ENCODE data around the gene PTGER1. TPM values are rescaled to one million over a fixed set of nuclear protein-coding genes. Genes with fewer than 3 reads are reported as not detected.
"Not testable (repeated sequence)": the region's sequence is repeated elsewhere in the genome, so short reads cannot be mapped to it uniquely, and the experiment has no call there.

PTGER1 gene
- total and polyA plus RNA-seq, 9 of the 15 experiments (the other 6 are each of a cell fraction or from before 2014, with no cell fraction given): 0.06 to 0.36 (median 0.31) TPM; not detected in 5

DNA sequence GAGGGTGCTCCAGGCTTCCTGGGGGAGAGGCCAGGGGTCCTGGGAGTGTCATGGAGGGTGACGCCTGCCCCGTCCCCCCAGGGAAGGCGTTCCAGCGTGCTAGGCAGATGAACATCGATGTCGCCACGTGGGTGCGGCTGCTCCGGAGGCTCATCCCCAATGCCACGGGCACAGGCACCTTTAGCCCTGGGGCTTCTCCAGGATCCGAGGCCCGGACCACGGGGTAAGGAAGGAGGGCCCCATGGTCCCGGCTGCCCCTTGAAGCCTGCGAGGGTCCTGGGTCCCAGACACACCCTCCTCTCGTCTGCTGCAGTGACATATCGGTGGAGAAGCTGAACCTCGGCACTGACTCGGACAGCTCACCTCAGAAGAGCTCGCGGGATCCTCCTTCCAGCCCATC, 11.4 kb downstream of the PTGER1 start:
- in situ Hi-C loops (cut with MboI): no loop called here
- BruUV-seq (replicated peaks): no TSS peak

DNA sequence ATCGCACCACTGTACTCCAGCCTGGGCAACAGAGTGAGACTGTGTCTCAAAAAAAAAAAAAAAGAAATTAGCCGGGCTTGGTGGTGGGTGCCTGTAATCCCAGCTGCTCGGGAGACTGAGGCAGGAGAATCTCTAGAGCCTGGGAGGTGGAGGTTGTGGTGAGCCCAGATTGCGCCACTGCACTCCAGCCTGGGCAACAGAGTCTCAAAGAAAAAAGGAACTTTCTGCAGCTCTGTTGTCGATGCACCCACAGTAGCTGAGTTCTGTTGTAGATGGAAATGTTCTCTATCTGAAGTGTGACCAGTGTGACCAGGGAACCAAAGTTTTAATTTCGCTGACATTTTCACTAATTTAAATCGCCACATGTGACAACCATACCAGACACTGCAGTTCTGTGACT, 12.8 kb downstream of the PTGER1 start:
- BruUV-seq (replicated peaks); H3K27me3 ChIP-seq (ENCODE audit: control insufficient read depth in 2 of 2, insufficient read depth in 2 of 2, low read length in 2 of 2); H3K4me3 ChIP-seq; H2AFZ ChIP-seq (ENCODE audit: low read depth, low read length); H3K9ac ChIP-seq (ENCODE audit: insufficient read depth in 1 of 2, low read depth in 2 of 2, low read length in 2 of 2); ATAC-seq; DNase-seq (ENCODE audit: extremely low read depth in 1 of 4, low spot score in 3 of 4); H3K9me3 ChIP-seq (replicated peaks; ENCODE audit: control insufficient read depth, insufficient read depth, low read depth, low read length); H3K27ac ChIP-seq (ENCODE audit: extremely low read depth, low read depth, low read length); in situ Hi-C loops (cut with MboI); H3K4me2 ChIP-seq (ENCODE audit: insufficient read depth, low read length); FAIRE-seq; intact Hi-C loops (cut with micrococcal nuclease); POLR2A ChIA-PET; CTCF ChIA-PET (ENCODE audit: low intra/inter-chr PET ratio); H3K79me2 ChIP-seq (ENCODE audit: control insufficient read depth, insufficient read depth, low read length); H4K20me1 ChIP-seq (replicated peaks; ENCODE audit: control insufficient read depth, insufficient read depth, low read length); H3K4me1 ChIP-seq (replicated peaks in 1 of 2; ENCODE audit: control insufficient read depth in 2 of 2, insufficient read depth in 2 of 2, low read length in 2 of 2); H3K9me1 ChIP-seq (ENCODE audit: control insufficient read depth, insufficient read depth, low read length): not testable (repeated sequence)
- peaks cover 72% of the 10 kb centered on the region; the same call in 2 of the 3 replicates for H3K36me3 ChIP-seq (ENCODE audit: control insufficient read depth, insufficient read depth, low read length)
- WGBS (ENCODE audit: insufficient coverage, low coverage, missing lambda C conversion rate): 100% methylated on average over 4 of the region's 7 CpGs

More for the DNA sequence above, 11.4 kb downstream of the PTGER1 start:
- Histone ChIP-seq H3K36me3 (ENCODE audit: control insufficient read depth, insufficient read depth, low read length) (peaks cover 75% of the 10 kb centered on the region; the same call in 2 of the 3 replicates), H3K27me3 (ENCODE audit: control insufficient read depth in 2 of 2, insufficient read depth in 2 of 2, low read length in 2 of 2) (no peaks in the 10 kb centered on the region), H3K9ac (ENCODE audit: insufficient read depth in 1 of 2, low read depth in 2 of 2, low read length in 2 of 2) (peak overlapping the region in 1 of 2 experiments; percentile 26; a peak in 1 of 4 replicates), H3K4me3 (no peak overlapping the region), H3K4me2 (ENCODE audit: insufficient read depth, low read length) (no peak overlapping the region), H4K20me1 (replicated peaks; ENCODE audit: control insufficient read depth, insufficient read depth, low read length) (no peaks in the 10 kb centered on the region), H3K79me2 (ENCODE audit: control insufficient read depth, insufficient read depth, low read length) (no peaks in the 10 kb centered on the region), H2AFZ (ENCODE audit: low read depth, low read length) (no peak overlapping the region), H3K9me1 (ENCODE audit: control insufficient read depth, insufficient read depth, low read length) (no peaks in the 10 kb centered on the region), H3K9me3 (replicated peaks; ENCODE audit: control insufficient read depth, insufficient read depth, low read depth, low read length) (no peaks in the 10 kb centered on the region), H3K4me1 (replicated peaks in 1 of 2; ENCODE audit: control insufficient read depth in 2 of 2, insufficient read depth in 2 of 2, low read length in 2 of 2) (peaks cover 0 to 10% of the 10 kb centered on the region in 2 experiments; a peak in 2 of 5 replicates), H3K27ac (ENCODE audit: extremely low read depth, low read depth, low read length) (no peak overlapping the region)
- FAIRE-seq (no peak), ATAC-seq (no peak), DNase-seq (ENCODE audit: extremely low read depth in 1 of 4, low spot score in 3 of 4) (no peak)
- ChIA-PET POLR2A (no interaction called here), CTCF (ENCODE audit: low intra/inter-chr PET ratio) (no interaction called here)
- TF ChIP-seq LARP7 (IDR thresholded peaks at IDR 0.05) (no peak), POLR2G (IDR thresholded peaks at IDR 0.05; ENCODE audit: low read depth, low read length) (peak; percentile 41)
- WGBS (ENCODE audit: insufficient coverage, low coverage, missing lambda C conversion rate): 97% methylated on average over 20 of the region's 21 CpGs
- intact Hi-C loops (cut with micrococcal nuclease): no loop called here
